ENCODE measurements around the gene UBTF. TPM values are rescaled to one million over a fixed set of nuclear protein-coding genes. Genes with fewer than 3 reads are reported as not detected.
A peak's percentile ranks its signal among the peaks of the same experiment; 100 is the strongest.
"Not testable (repeated sequence)": the region's sequence is repeated elsewhere in the genome, so short reads cannot be mapped to it uniquely, and the experiment has no call there.

Gene UBTF
- total RNA-seq, 1 donor from 2014 or later: 23.7 TPM

GRCh38 chr17:44247440-44247841, 28.0 kb upstream of the UBTF start:
- no peak overlapping the region for H3K4me2 ChIP-seq
- DNase-seq (ENCODE audit: low spot score): no peak
- no peaks in the 10 kb centered on the region for H3K79me2 ChIP-seq (ENCODE audit: low read depth)
- peaks cover 16% of the 10 kb centered on the region for H3K4me1 Mint-ChIP-seq
- no peaks in the 10 kb centered on the region for H3K9me3 Mint-ChIP-seq
- H3K9me3 ChIP-seq (ENCODE audit: low read depth): no peaks in the 10 kb centered on the region
- H3K27ac Mint-ChIP-seq: peak overlapping the region; percentile 42
- peaks cover 3% of the 10 kb centered on the region for H3K27me3 Mint-ChIP-seq (ENCODE audit: insufficient read depth, low read depth)
- H4K20me1 ChIP-seq (ENCODE audit: low read depth): no peaks in the 10 kb centered on the region
- no peak overlapping the region for H3K9ac ChIP-seq
- no peaks in the 10 kb centered on the region for H3K36me3 Mint-ChIP-seq
- no peak overlapping the region for H2AFZ ChIP-seq (replicated peaks)
- H3K4me3 Mint-ChIP-seq: no peak overlapping the region
- peaks cover 11% of the 10 kb centered on the region for H3K4me1 ChIP-seq
- no peaks in the 10 kb centered on the region for H3K27me3 ChIP-seq
- H3K27ac ChIP-seq: no peak overlapping the region
- no peaks in the 10 kb centered on the region for H3K36me3 ChIP-seq
- H3K4me3 ChIP-seq: no peak overlapping the region
- H3F3A ChIP-seq (ENCODE audit: low read depth): peaks cover 8% of the 10 kb centered on the region
- no peak for TF ChIP-seq EZH2phosphoT487 (IDR thresholded peaks at IDR 0.05)
- TF ChIP-seq CTCF (IDR thresholded peaks at IDR 0.05): no peak
- TF ChIP-seq EZH2 (IDR thresholded peaks at IDR 0.05): no peak

- H3K4me3 ChIP-seq: no peak overlapping the region
- H3F3A ChIP-seq (ENCODE audit: low read depth): peaks cover 6% of the 10 kb centered on the region
- Mint-ChIP-seq H3K27ac (no peak overlapping the region), H3K4me3 (no peak overlapping the region), H3K4me1 (peaks cover 6% of the 10 kb centered on the region), H3K27me3 (ENCODE audit: insufficient read depth, low read depth) (peaks cover 5% of the 10 kb centered on the region), H3K9me3 (peaks cover 4% of the 10 kb centered on the region), H3K36me3 (peaks cover 3% of the 10 kb centered on the region)
- no peaks in the 10 kb centered on the region for H3K79me2 ChIP-seq (ENCODE audit: low read depth)
- no peak overlapping the region for H3K9ac ChIP-seq
- H3K27me3 ChIP-seq: no peaks in the 10 kb centered on the region
- no peaks in the 10 kb centered on the region for H3K9me3 ChIP-seq (ENCODE audit: low read depth)
- peaks cover 8% of the 10 kb centered on the region for H3K4me1 ChIP-seq
- no peaks in the 10 kb centered on the region for H3K36me3 ChIP-seq
- H4K20me1 ChIP-seq (ENCODE audit: low read depth): no peaks in the 10 kb centered on the region
- no peak overlapping the region for H3K27ac ChIP-seq
- TF ChIP-seq EZH2phosphoT487 (IDR thresholded peaks at IDR 0.05) (no peak), CTCF (IDR thresholded peaks at IDR 0.05) (no peak), EZH2 (IDR thresholded peaks at IDR 0.05) (no peak)
- no peak overlapping the region for H3K4me2 ChIP-seq
- no peak overlapping the region for H2AFZ ChIP-seq (replicated peaks)
- no peak for DNase-seq (ENCODE audit: low spot score)
Measured at GRCh38 chr17:44241106-44241624, 21.7 kb upstream of the UBTF start.

- not testable (repeated sequence) for H3K36me3 Mint-ChIP-seq; H3K9me3 Mint-ChIP-seq; H3F3A ChIP-seq (ENCODE audit: low read depth); H3K4me3 Mint-ChIP-seq; DNase-seq (ENCODE audit: low spot score); H3K27ac ChIP-seq; H3K79me2 ChIP-seq (ENCODE audit: low read depth); H3K27me3 ChIP-seq; H3K4me3 ChIP-seq; H3K9me3 ChIP-seq (ENCODE audit: low read depth); H3K4me2 ChIP-seq; H3K4me1 Mint-ChIP-seq; H4K20me1 ChIP-seq (ENCODE audit: low read depth); H2AFZ ChIP-seq (replicated peaks); H3K27ac Mint-ChIP-seq; H3K9ac ChIP-seq; H3K4me1 ChIP-seq; H3K36me3 ChIP-seq
- H3K27me3 Mint-ChIP-seq (ENCODE audit: insufficient read depth, low read depth): peaks cover 13% of the 10 kb centered on the region
Measured at GRCh38 chr17:44237886-44238285, 18.4 kb upstream of the UBTF start.

- Histone ChIP-seq H3K79me2 (ENCODE audit: low read depth) (no peaks in the 10 kb centered on the region), H3K4me3 (no peak overlapping the region), H2AFZ (replicated peaks) (no peak overlapping the region), H3K27me3 (no peaks in the 10 kb centered on the region), H3K27ac (no peak overlapping the region), H3F3A (ENCODE audit: low read depth) (no peaks in the 10 kb centered on the region), H3K4me1 (no peaks in the 10 kb centered on the region), H3K4me2 (no peak overlapping the region), H3K9ac (no peak overlapping the region), H3K9me3 (ENCODE audit: low read depth) (no peaks in the 10 kb centered on the region), H3K36me3 (no peaks in the 10 kb centered on the region), H4K20me1 (ENCODE audit: low read depth) (no peaks in the 10 kb centered on the region)
- Mint-ChIP-seq H3K4me1 (no peaks in the 10 kb centered on the region), H3K27me3 (ENCODE audit: insufficient read depth, low read depth) (peaks cover 10% of the 10 kb centered on the region), H3K9me3 (peaks cover 4% of the 10 kb centered on the region), H3K4me3 (peak overlapping the region; percentile 15), H3K27ac (no peak overlapping the region), H3K36me3 (peaks cover 3% of the 10 kb centered on the region)
- DNase-seq (ENCODE audit: low spot score): no peak
- TF ChIP-seq CTCF (IDR thresholded peaks at IDR 0.05) (no peak), EZH2 (IDR thresholded peaks at IDR 0.05) (no peak), EZH2phosphoT487 (IDR thresholded peaks at IDR 0.05) (no peak)
Measured at GRCh38 chr17:44236444-44236991, 17.0 kb upstream of the UBTF start.

Data from neural progenitor cell (in vitro differentiated cells).